ENCODE data around the gene FAM219A.

DNA sequence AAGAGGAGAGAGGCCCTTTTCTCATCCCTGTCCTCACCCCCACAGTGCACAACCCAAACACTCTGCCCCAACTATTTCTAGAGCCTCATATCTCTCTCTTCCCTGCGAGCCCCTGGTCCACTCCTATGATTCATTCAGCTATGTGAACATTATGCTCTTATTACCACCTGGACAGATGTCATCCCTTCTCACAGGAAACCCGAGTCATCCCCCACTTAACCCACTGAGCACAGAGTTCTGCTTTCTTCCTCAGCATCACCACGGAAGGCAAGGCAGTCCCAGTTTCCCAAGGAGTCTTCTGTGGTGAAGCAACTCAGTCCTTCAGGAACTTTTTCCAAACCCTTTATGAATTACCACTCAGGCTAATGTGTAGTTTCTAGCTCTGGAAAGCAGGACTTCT lies 1.6 kb upstream of the FAM219A start:
- TF ChIP-seq, protein P1, sequence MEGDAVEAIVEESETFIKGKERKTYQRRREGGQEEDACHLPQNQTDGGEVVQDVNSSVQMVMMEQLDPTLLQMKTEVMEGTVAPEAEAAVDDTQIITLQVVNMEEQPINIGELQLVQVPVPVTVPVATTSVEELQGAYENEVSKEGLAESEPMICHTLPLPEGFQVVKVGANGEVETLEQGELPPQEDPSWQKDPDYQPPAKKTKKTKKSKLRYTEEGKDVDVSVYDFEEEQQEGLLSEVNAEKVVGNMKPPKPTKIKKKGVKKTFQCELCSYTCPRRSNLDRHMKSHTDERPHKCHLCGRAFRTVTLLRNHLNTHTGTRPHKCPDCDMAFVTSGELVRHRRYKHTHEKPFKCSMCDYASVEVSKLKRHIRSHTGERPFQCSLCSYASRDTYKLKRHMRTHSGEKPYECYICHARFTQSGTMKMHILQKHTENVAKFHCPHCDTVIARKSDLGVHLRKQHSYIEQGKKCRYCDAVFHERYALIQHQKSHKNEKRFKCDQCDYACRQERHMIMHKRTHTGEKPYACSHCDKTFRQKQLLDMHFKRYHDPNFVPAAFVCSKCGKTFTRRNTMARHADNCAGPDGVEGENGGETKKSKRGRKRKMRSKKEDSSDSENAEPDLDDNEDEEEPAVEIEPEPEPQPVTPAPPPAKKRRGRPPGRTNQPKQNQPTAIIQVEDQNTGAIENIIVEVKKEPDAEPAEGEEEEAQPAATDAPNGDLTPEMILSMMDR (conservative IDR thresholded peaks at IDR 0.05), result no peak
- no peak for TF ChIP-seq ZFX (IDR thresholded peaks at IDR 0.05)

All from C4-2B (cell line).